Right lobe of liver (tissue), 4 donors: ENCODE data around the gene GPR161.

Experiments used
- POLR2A ChIP-seq: fragments of 450-650 bp; IDR thresholded peaks from one replicate; pipeline ENCODE4 v1.6.1; 2017; ENCODE audit warnings: antibody characterized with exemption, mild to moderate bottlenecking
- TF ChIP-seq, protein P1 (sequence below), 4 donors: fragments of 200-600 bp in 3 of 4; fragments of 450-650 bp in 1 of 4; IDR thresholded peaks; one replicate each; pipeline versions ENCODE4 v1.5.1 to v1.8.0; 2016 to 2022; ENCODE audit warnings: antibody characterized with exemption in 4 of 4, mild to moderate bottlenecking in 2 of 4
- donor health status: DM: no; HTN: no; CAD: no.
- donor health status: DM: no; HTN: no; CAD: no.
- donor health status: DM: no; HTN: yes; CAD: no.

DNA sequence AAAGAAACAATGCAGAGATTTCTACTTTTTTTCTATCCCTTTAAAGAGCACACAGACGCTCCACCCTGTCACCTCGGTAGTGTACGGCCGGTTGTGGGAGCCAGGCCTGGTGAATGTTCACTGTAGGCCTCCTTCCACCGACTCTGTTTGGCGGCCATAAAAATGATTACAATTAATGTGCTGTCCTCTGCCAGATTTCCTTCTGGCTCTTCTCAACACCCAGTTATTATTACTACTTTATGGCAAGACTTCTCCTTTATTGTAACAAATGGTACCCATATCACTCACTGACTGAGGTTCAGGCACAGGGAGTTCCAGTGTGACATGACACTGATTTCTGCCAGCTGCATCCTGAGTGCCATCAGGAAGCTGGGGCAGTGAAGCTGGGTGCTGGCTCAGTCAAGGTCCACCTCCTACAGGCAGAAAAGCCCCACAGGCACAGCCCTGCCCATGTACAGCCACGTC is 37.4 kb downstream of the GPR161 start:
- TF ChIP-seq, protein P1, sequence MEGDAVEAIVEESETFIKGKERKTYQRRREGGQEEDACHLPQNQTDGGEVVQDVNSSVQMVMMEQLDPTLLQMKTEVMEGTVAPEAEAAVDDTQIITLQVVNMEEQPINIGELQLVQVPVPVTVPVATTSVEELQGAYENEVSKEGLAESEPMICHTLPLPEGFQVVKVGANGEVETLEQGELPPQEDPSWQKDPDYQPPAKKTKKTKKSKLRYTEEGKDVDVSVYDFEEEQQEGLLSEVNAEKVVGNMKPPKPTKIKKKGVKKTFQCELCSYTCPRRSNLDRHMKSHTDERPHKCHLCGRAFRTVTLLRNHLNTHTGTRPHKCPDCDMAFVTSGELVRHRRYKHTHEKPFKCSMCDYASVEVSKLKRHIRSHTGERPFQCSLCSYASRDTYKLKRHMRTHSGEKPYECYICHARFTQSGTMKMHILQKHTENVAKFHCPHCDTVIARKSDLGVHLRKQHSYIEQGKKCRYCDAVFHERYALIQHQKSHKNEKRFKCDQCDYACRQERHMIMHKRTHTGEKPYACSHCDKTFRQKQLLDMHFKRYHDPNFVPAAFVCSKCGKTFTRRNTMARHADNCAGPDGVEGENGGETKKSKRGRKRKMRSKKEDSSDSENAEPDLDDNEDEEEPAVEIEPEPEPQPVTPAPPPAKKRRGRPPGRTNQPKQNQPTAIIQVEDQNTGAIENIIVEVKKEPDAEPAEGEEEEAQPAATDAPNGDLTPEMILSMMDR (IDR thresholded peaks at IDR 0.05), result no peak
- no peak for TF ChIP-seq POLR2A
